Measurements from ENCODE around the gene TNNT3.

GRCh38 chr11:1982873-1983600 lies 63.5 kb downstream of the TNNT3 start:
- no peak for TF ChIP-seq CTCF (IDR thresholded peaks at IDR 0.05; ENCODE audit: low read length)
- TF ChIP-seq EZH2 (optimal IDR thresholded peaks at IDR 0.05; ENCODE audit: low read depth, low read length): no peak
- TF ChIP-seq EZH2phosphoT487 (IDR thresholded peaks at IDR 0.05; ENCODE audit: low read length): no peak
